ENCODE measurements around the gene IRF8.
A peak's percentile ranks its signal among the peaks of the same experiment; 100 is the strongest.
"Not testable (repeated sequence)": the region's sequence is repeated elsewhere in the genome, so short reads cannot be mapped to it uniquely, and the experiment has no call there.

IRF8 gene

GRCh38 chr16:85898521-85899442 lies at the start of gene IRF8:
TSS of gene IRF8 (plus strand) at chr16:85899162. CDS start at chr16:85903016, 3,854 bp downstream.
- Histone ChIP-seq H3K27me3 (ENCODE audit: control insufficient read depth, insufficient read depth, low read length) (peaks cover 89% of the 10 kb centered on the region), H3K9me3 (ENCODE audit: control insufficient read depth, insufficient read depth, low read depth, low read length) (no peaks in the 10 kb centered on the region), H3K27ac (ENCODE audit: low read depth, low read length) (no peak within 1 kb of the TSS), H3K4me1 (ENCODE audit: control insufficient read depth, insufficient read depth, low read length) (no peaks in the 10 kb centered on the region), H3K36me3 (ENCODE audit: control insufficient read depth, insufficient read depth, low read length) (no peaks in the 10 kb centered on the region), H3K4me3 (ENCODE audit: low read depth, low read length) (peak within 1 kb of the TSS; percentile 73), H3K9ac (ENCODE audit: low read length) (peak within 1 kb of the TSS; percentile 16)

- Histone ChIP-seq H3K4me1 (ENCODE audit: control insufficient read depth, insufficient read depth, low read length) (no peaks in the 10 kb centered on the region), H3K36me3 (ENCODE audit: control insufficient read depth, insufficient read depth, low read length) (no peaks in the 10 kb centered on the region), H3K27me3 (ENCODE audit: control insufficient read depth, insufficient read depth, low read length) (peaks cover 2% of the 10 kb centered on the region; the same call in 1 of the 2 replicates), H3K9me3 (ENCODE audit: control insufficient read depth, insufficient read depth, low read depth, low read length) (no peaks in the 10 kb centered on the region), H3K9ac (ENCODE audit: low read length) (no peak overlapping the region), H3K27ac (ENCODE audit: low read depth, low read length) (no peak overlapping the region), H3K4me3 (ENCODE audit: low read depth, low read length) (no peak overlapping the region)
Measured at GRCh38 chr16:85849388-85849787, 49.6 kb upstream of the IRF8 start.

- Histone ChIP-seq H3K27me3 (ENCODE audit: control insufficient read depth, insufficient read depth, low read length) (no peaks in the 10 kb centered on the region; the same call in 1 of the 2 replicates), H3K9ac (ENCODE audit: low read length) (no peak overlapping the region), H3K27ac (ENCODE audit: low read depth, low read length) (no peak overlapping the region), H3K4me3 (ENCODE audit: low read depth, low read length) (no peak overlapping the region), H3K36me3 (ENCODE audit: control insufficient read depth, insufficient read depth, low read length) (no peaks in the 10 kb centered on the region), H3K4me1 (ENCODE audit: control insufficient read depth, insufficient read depth, low read length) (no peaks in the 10 kb centered on the region), H3K9me3 (ENCODE audit: control insufficient read depth, insufficient read depth, low read depth, low read length) (0 out of 2 replicates have a peak, but pooled peaks cover 4% of the 10 kb centered on the region)
Measured at GRCh38 chr16:85850344-85850880, 48.5 kb upstream of the IRF8 start.

GRCh38 chr16:85851034-85851785 lies 47.8 kb upstream of the IRF8 start:
- Histone ChIP-seq H3K9ac (ENCODE audit: low read length) (no peak overlapping the region), H3K4me1 (ENCODE audit: control insufficient read depth, insufficient read depth, low read length) (no peaks in the 10 kb centered on the region), H3K27me3 (ENCODE audit: control insufficient read depth, insufficient read depth, low read length) (no peaks in the 10 kb centered on the region; the same call in 1 of the 2 replicates), H3K9me3 (ENCODE audit: control insufficient read depth, insufficient read depth, low read depth, low read length) (0 out of 2 replicates have a peak, but pooled peaks cover 4% of the 10 kb centered on the region), H3K4me3 (ENCODE audit: low read depth, low read length) (no peak overlapping the region), H3K36me3 (ENCODE audit: control insufficient read depth, insufficient read depth, low read length) (no peaks in the 10 kb centered on the region), H3K27ac (ENCODE audit: low read depth, low read length) (no peak overlapping the region)

GRCh38 chr16:85853547-85854545 lies 45.1 kb upstream of the IRF8 start:
- Histone ChIP-seq H3K36me3 (ENCODE audit: control insufficient read depth, insufficient read depth, low read length) (no peaks in the 10 kb centered on the region), H3K4me3 (ENCODE audit: low read depth, low read length) (no peak overlapping the region), H3K9me3 (ENCODE audit: control insufficient read depth, insufficient read depth, low read depth, low read length) (0 out of 2 replicates have a peak, but pooled peaks cover 4% of the 10 kb centered on the region), H3K4me1 (ENCODE audit: control insufficient read depth, insufficient read depth, low read length) (no peaks in the 10 kb centered on the region), H3K9ac (ENCODE audit: low read length) (no peak overlapping the region), H3K27me3 (ENCODE audit: control insufficient read depth, insufficient read depth, low read length) (peaks cover 9% of the 10 kb centered on the region; the same call in 1 of the 2 replicates), H3K27ac (ENCODE audit: low read depth, low read length) (no peak overlapping the region)

GRCh38 chr16:85854935-85855334 lies 44.0 kb upstream of the IRF8 start:
- Histone ChIP-seq H3K27ac (ENCODE audit: low read depth, low read length) (no peak overlapping the region), H3K9me3 (ENCODE audit: control insufficient read depth, insufficient read depth, low read depth, low read length) (0 out of 2 replicates have a peak, but pooled peaks cover 4% of the 10 kb centered on the region), H3K4me3 (ENCODE audit: low read depth, low read length) (no peak overlapping the region), H3K9ac (ENCODE audit: low read length) (no peak overlapping the region), H3K36me3 (ENCODE audit: control insufficient read depth, insufficient read depth, low read length) (no peaks in the 10 kb centered on the region), H3K27me3 (ENCODE audit: control insufficient read depth, insufficient read depth, low read length) (peaks cover 10% of the 10 kb centered on the region; the same call in 1 of the 2 replicates), H3K4me1 (ENCODE audit: control insufficient read depth, insufficient read depth, low read length) (no peaks in the 10 kb centered on the region)

GRCh38 chr16:85856079-85856478 lies 42.9 kb upstream of the IRF8 start:
- no peaks in the 10 kb centered on the region for H3K36me3 ChIP-seq (ENCODE audit: control insufficient read depth, insufficient read depth, low read length)
- H3K27ac ChIP-seq (ENCODE audit: low read depth, low read length), result no peak overlapping the region
- 0 out of 2 replicates have a peak, but pooled peaks cover 4% of the 10 kb centered on the region for H3K9me3 ChIP-seq (ENCODE audit: control insufficient read depth, insufficient read depth, low read depth, low read length)
- H3K9ac ChIP-seq (ENCODE audit: low read length), result no peak overlapping the region
- no peaks in the 10 kb centered on the region for H3K4me1 ChIP-seq (ENCODE audit: control insufficient read depth, insufficient read depth, low read length)
- H3K4me3 ChIP-seq (ENCODE audit: low read depth, low read length), result no peak overlapping the region
- peaks cover 13% of the 10 kb centered on the region; the same call in 1 of the 2 replicates for H3K27me3 ChIP-seq (ENCODE audit: control insufficient read depth, insufficient read depth, low read length)

- no peaks in the 10 kb centered on the region for H3K4me1 ChIP-seq (ENCODE audit: control insufficient read depth, insufficient read depth, low read length)
- no peak overlapping the region for H3K9ac ChIP-seq (ENCODE audit: low read length)
- 0 out of 2 replicates have a peak, but pooled peaks cover 6% of the 10 kb centered on the region for H3K9me3 ChIP-seq (ENCODE audit: control insufficient read depth, insufficient read depth, low read depth, low read length)
- no peak overlapping the region for H3K27ac ChIP-seq (ENCODE audit: low read depth, low read length)
- no peak overlapping the region for H3K4me3 ChIP-seq (ENCODE audit: low read depth, low read length)
- H3K27me3 ChIP-seq (ENCODE audit: control insufficient read depth, insufficient read depth, low read length), result peaks cover 13% of the 10 kb centered on the region; the same call in 1 of the 2 replicates
- no peaks in the 10 kb centered on the region for H3K36me3 ChIP-seq (ENCODE audit: control insufficient read depth, insufficient read depth, low read length)
Measured at GRCh38 chr16:85856585-85856984, 42.4 kb upstream of the IRF8 start.

GRCh38 chr16:85857406-85857805 lies 41.6 kb upstream of the IRF8 start:
- H3K4me3 ChIP-seq (ENCODE audit: low read depth, low read length), result no peak overlapping the region
- peaks cover 13% of the 10 kb centered on the region; the same call in 1 of the 2 replicates for H3K27me3 ChIP-seq (ENCODE audit: control insufficient read depth, insufficient read depth, low read length)
- H3K4me1 ChIP-seq (ENCODE audit: control insufficient read depth, insufficient read depth, low read length), result no peaks in the 10 kb centered on the region
- no peak overlapping the region for H3K27ac ChIP-seq (ENCODE audit: low read depth, low read length)
- H3K9ac ChIP-seq (ENCODE audit: low read length), result no peak overlapping the region
- H3K36me3 ChIP-seq (ENCODE audit: control insufficient read depth, insufficient read depth, low read length), result no peaks in the 10 kb centered on the region
- 0 out of 2 replicates have a peak, but pooled peaks cover 6% of the 10 kb centered on the region for H3K9me3 ChIP-seq (ENCODE audit: control insufficient read depth, insufficient read depth, low read depth, low read length)

- not testable (repeated sequence) for H3K36me3 ChIP-seq (ENCODE audit: control insufficient read depth, insufficient read depth, low read length); H3K4me3 ChIP-seq (ENCODE audit: low read depth, low read length); H3K9me3 ChIP-seq (ENCODE audit: control insufficient read depth, insufficient read depth, low read depth, low read length); H3K4me1 ChIP-seq (ENCODE audit: control insufficient read depth, insufficient read depth, low read length); H3K9ac ChIP-seq (ENCODE audit: low read length); H3K27ac ChIP-seq (ENCODE audit: low read depth, low read length)
- peaks cover 13% of the 10 kb centered on the region; the same call in 1 of the 2 replicates for H3K27me3 ChIP-seq (ENCODE audit: control insufficient read depth, insufficient read depth, low read length)
Measured at GRCh38 chr16:85858571-85858970, 40.4 kb upstream of the IRF8 start.
